Measurements from ENCODE around the gene ABR. TPM values are rescaled to one million over a fixed set of nuclear protein-coding genes. Genes with fewer than 3 reads are reported as not detected.

Gene ABR
- total RNA-seq, 1 donor from 2014 or later: 70.9 TPM

DNA sequence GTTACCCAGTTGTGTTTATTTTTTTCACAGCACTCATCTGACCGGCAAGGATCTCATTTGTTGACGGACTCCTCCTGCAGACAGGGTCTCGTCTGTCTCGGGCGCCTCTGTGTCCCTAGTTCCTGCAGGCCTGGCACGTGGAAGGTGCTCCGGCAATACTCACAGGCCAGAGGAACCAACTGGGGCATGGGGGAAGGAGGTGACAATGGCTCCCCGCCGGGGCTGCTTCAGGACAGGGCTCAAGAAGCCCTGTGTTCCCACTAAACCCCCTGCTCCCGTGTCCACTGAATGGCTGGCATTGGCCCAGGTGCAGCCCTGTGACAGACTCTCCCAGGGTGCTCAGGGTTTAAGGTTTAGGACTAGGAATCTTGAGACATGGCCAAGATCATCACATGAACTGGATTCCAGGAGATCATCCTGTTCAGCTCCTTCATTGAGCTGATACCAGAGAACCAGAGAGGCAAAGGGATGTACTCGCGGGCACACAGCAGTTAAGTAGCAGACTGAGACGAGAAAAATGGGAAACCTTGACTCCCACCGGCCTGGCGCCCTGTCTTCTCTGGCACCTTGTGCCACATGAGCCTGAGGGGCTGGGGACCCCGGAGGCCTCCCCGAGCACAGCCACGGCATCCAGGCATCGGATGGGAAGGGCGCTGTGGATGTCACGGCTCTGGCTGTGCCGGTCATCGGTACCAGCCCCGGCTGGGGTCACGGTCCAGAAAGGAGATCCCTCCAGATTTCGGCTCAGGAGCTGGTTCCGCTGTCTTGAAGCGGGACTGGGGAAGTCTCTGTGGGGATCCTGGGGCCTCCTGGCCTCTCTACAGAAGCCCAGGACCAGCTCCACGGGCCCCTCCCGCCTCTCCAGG lies 153.8 kb downstream of the ABR start:
- H3K4me3 ChIP-seq (ENCODE audit: insufficient read depth, low read depth, low read length): no peak overlapping the region
- no peak overlapping the region for H3K9ac ChIP-seq (ENCODE audit: low read length)
- peaks cover 46% of the 10 kb centered on the region for H4K20me1 ChIP-seq (ENCODE audit: insufficient read depth, low read length)
- no peak overlapping the region for H3K4me2 ChIP-seq (ENCODE audit: low read length)
- H3K27ac Mint-ChIP-seq (ENCODE audit: unreplicated experiment): no peak overlapping the region
- peaks cover 8% of the 10 kb centered on the region for H3K4me1 Mint-ChIP-seq (ENCODE audit: low read depth, unreplicated experiment)
- no peak for FAIRE-seq
- peaks cover 3% of the 10 kb centered on the region for H3K79me2 ChIP-seq (ENCODE audit: insufficient read depth, low read length)
- no peak overlapping the region for H3K4me3 Mint-ChIP-seq (ENCODE audit: unreplicated experiment)
- TF ChIP-seq EZH2 (IDR thresholded peaks at IDR 0.05; ENCODE audit: insufficient read depth, low read length): no peak
- TF ChIP-seq, protein P1, sequence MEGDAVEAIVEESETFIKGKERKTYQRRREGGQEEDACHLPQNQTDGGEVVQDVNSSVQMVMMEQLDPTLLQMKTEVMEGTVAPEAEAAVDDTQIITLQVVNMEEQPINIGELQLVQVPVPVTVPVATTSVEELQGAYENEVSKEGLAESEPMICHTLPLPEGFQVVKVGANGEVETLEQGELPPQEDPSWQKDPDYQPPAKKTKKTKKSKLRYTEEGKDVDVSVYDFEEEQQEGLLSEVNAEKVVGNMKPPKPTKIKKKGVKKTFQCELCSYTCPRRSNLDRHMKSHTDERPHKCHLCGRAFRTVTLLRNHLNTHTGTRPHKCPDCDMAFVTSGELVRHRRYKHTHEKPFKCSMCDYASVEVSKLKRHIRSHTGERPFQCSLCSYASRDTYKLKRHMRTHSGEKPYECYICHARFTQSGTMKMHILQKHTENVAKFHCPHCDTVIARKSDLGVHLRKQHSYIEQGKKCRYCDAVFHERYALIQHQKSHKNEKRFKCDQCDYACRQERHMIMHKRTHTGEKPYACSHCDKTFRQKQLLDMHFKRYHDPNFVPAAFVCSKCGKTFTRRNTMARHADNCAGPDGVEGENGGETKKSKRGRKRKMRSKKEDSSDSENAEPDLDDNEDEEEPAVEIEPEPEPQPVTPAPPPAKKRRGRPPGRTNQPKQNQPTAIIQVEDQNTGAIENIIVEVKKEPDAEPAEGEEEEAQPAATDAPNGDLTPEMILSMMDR (IDR thresholded peaks at IDR 0.05; ENCODE audit: insufficient read depth, low read depth, low read length): no peak
- no peaks in the 10 kb centered on the region for H3K27me3 ChIP-seq (ENCODE audit: insufficient read depth, low read length)
- no peaks in the 10 kb centered on the region for H3K9me3 Mint-ChIP-seq (ENCODE audit: unreplicated experiment)
- no peak overlapping the region for H3K27ac ChIP-seq (ENCODE audit: low read depth, low read length)
- peaks cover 6% of the 10 kb centered on the region for H3K36me3 Mint-ChIP-seq (ENCODE audit: low read depth, unreplicated experiment)
- no peak overlapping the region for H2AFZ ChIP-seq (ENCODE audit: low read depth, low read length)
- no peaks in the 10 kb centered on the region for H3K36me3 ChIP-seq (ENCODE audit: insufficient read depth, low read length)
- peaks cover 12% of the 10 kb centered on the region for H3K4me1 ChIP-seq (ENCODE audit: insufficient read depth, low read length)
- H3K27me3 Mint-ChIP-seq (ENCODE audit: low read depth, unreplicated experiment): peaks cover 2% of the 10 kb centered on the region
- H3K9me3 ChIP-seq (ENCODE audit: insufficient read depth, low read depth, low read length): no peaks in the 10 kb centered on the region
- no peak for DNase-seq (ENCODE audit: low read depth)

DNA sequence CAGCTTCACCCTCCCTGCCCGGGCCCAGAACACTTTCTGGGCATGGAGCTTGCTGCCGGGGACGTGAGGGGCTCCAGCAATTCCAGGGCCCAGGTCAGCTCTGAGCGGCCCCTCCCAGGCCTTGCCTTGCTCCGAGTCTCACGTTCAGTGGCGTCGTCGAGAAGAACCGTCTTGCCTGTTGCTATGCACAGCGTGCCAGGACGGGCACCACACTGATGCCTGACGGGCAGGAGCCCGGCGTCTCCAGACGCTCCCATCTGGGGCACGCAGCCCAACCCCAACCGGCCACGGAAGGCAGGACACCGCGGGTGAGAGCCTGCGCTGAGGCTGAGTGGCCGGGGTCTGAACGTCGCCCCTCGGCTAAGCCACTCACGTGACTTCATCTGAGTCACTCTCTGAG lies 155.7 kb downstream of the ABR start:
- DNase-seq (ENCODE audit: low read depth) (no peak), FAIRE-seq (no peak)
- Histone ChIP-seq H3K4me2 (ENCODE audit: low read length) (no peak overlapping the region), H3K9me3 (ENCODE audit: insufficient read depth, low read depth, low read length) (no peaks in the 10 kb centered on the region), H3K9ac (ENCODE audit: low read length) (no peak overlapping the region), H3K27ac (ENCODE audit: low read depth, low read length) (no peak overlapping the region), H3K79me2 (ENCODE audit: insufficient read depth, low read length) (peaks cover 3% of the 10 kb centered on the region), H2AFZ (ENCODE audit: low read depth, low read length) (no peak overlapping the region), H3K4me3 (ENCODE audit: insufficient read depth, low read depth, low read length) (no peak overlapping the region), H3K4me1 (ENCODE audit: insufficient read depth, low read length) (peaks cover 6% of the 10 kb centered on the region), H4K20me1 (ENCODE audit: insufficient read depth, low read length) (peaks cover 38% of the 10 kb centered on the region), H3K27me3 (ENCODE audit: insufficient read depth, low read length) (no peaks in the 10 kb centered on the region), H3K36me3 (ENCODE audit: insufficient read depth, low read length) (no peaks in the 10 kb centered on the region)
- Mint-ChIP-seq H3K27me3 (ENCODE audit: low read depth, unreplicated experiment) (no peaks in the 10 kb centered on the region), H3K9me3 (ENCODE audit: unreplicated experiment) (no peaks in the 10 kb centered on the region), H3K27ac (ENCODE audit: unreplicated experiment) (no peak overlapping the region), H3K4me3 (ENCODE audit: unreplicated experiment) (no peak overlapping the region), H3K36me3 (ENCODE audit: low read depth, unreplicated experiment) (peaks cover 6% of the 10 kb centered on the region), H3K4me1 (ENCODE audit: low read depth, unreplicated experiment) (peaks cover 3% of the 10 kb centered on the region)
- TF ChIP-seq, protein P1 (IDR thresholded peaks at IDR 0.05; ENCODE audit: insufficient read depth, low read depth, low read length): no peak
- TF ChIP-seq EZH2 (IDR thresholded peaks at IDR 0.05; ENCODE audit: insufficient read depth, low read length): no peak

Data from astrocyte (in vitro differentiated cells and primary cell).